Hepatocyte (in vitro differentiated cells): ENCODE measurements around the gene PAMR1.

Experiments
- CTCF ChIP-seq: fragments of 200-600 bp; sonication (generic); IDR thresholded peaks from 2 replicates; pipeline ENCODE4 v1.5.1; 2016; ENCODE audit warnings: antibody characterized with exemption, mild to moderate bottlenecking; ENCODE audit not compliant: poor library complexity
- EZH2 ChIP-seq: fragments of 200-600 bp; sonication (generic); IDR thresholded peaks from 2 replicates; pipeline ENCODE4 v1.6.1; 2016; ENCODE audit warnings: antibody characterized with exemption, mild to moderate bottlenecking, borderline replicate concordance
- EZH2phosphoT487 ChIP-seq: fragments of 200-600 bp; sonication (generic); IDR thresholded peaks from one replicate; pipeline ENCODE4 v1.6.1; 2018; ENCODE audit warnings: antibody characterized with exemption, mild to moderate bottlenecking, low read depth, moderate library complexity; ENCODE audit not compliant: unreplicated experiment, severe bottlenecking

- TF ChIP-seq CTCF (no peak), EZH2 (no peak), EZH2phosphoT487 (no peak)
These were observed 15.1 kb upstream of the PAMR1 start for GRCh38 chr11:35540526-35540925.
